ENCODE measurements around the gene TOMM7.

Gene TOMM7

GRCh38 chr7:22822486-22823141 lies at the start of gene TOMM7:
TOMM7 (minus strand) TSS chr7:22822849; CDS start chr7:22822779, 70 bp downstream.
- peak; percentile 91 to 94 for DNase-seq

- DNase-seq: peak; percentile 10
Observed at GRCh38 chr7:22872096-22872807, 49.6 kb upstream of the TOMM7 start.

- no peak for DNase-seq
Observed at GRCh38 chr7:22871661-22872060, 49.0 kb upstream of the TOMM7 start.

GRCh38 chr7:22868509-22868908 lies 45.9 kb upstream of the TOMM7 start:
- DNase-seq: no peak

- no peak for DNase-seq
Observed at GRCh38 chr7:22867589-22867988, 44.9 kb upstream of the TOMM7 start.

GRCh38 chr7:22867003-22867402 lies 44.4 kb upstream of the TOMM7 start:
- DNase-seq: no peak

GRCh38 chr7:22865602-22865960 lies 42.9 kb upstream of the TOMM7 start:
- no peak for DNase-seq

- no peak for DNase-seq
Observed at GRCh38 chr7:22864855-22865601, 42.4 kb upstream of the TOMM7 start.

- no peak for DNase-seq
Observed at GRCh38 chr7:22864301-22864700, 41.7 kb upstream of the TOMM7 start.

GRCh38 chr7:22863156-22863899 lies 40.7 kb upstream of the TOMM7 start:
- DNase-seq: no peak

GRCh38 chr7:22861576-22861975 lies 38.9 kb upstream of the TOMM7 start:
- no peak for DNase-seq

GRCh38 chr7:22860784-22861482 lies 38.3 kb upstream of the TOMM7 start:
- peak; percentile 7 to 37 for DNase-seq

GRCh38 chr7:22860337-22860736 lies 37.7 kb upstream of the TOMM7 start:
- DNase-seq: no peak

- no peak for DNase-seq
Observed at GRCh38 chr7:22859641-22860290, 37.1 kb upstream of the TOMM7 start.

GRCh38 chr7:22858640-22859561 lies 36.3 kb upstream of the TOMM7 start:
- no peak for DNase-seq

- DNase-seq: no peak
Observed at GRCh38 chr7:22858274-22858639, 35.6 kb upstream of the TOMM7 start.

GRCh38 chr7:22856416-22856815 lies 33.8 kb upstream of the TOMM7 start:
- DNase-seq: no peak

GRCh38 chr7:22855049-22855392 lies 32.4 kb upstream of the TOMM7 start:
- no peak for DNase-seq

GRCh38 chr7:22854158-22855048 lies 31.8 kb upstream of the TOMM7 start:
- peak; percentile 84 to 85 for DNase-seq

- DNase-seq: peak; percentile 60 to 68
Observed at GRCh38 chr7:22853674-22854157, 31.1 kb upstream of the TOMM7 start.
